Measurements from ENCODE around the gene BOC. TPM values are rescaled to one million over a fixed set of nuclear protein-coding genes. Genes with fewer than 3 reads are reported as not detected.

BOC gene
- total RNA-seq, 1 donor, result 22.8 TPM

DNA sequence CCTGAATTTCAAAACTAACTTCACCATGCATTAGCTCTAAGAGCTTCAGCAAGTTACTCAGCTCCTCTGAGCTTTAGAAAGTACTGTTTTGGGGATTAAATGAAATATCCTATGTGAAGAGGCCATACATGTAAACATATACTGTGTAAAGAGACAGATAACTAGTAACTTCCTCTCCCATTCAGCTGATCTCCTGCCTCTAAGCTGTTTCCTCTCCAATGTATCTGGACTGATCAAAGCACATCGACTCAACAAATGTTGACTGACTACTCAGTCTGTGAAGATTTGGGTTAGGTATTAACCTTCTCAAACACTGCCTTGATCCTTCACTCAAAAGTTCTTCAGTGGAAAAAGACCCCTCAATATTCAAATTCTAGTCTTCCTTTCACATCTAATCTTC is 82.0 kb downstream of the BOC start:
- no peak overlapping the region for H3K4me2 ChIP-seq (ENCODE audit: insufficient read depth, low read length)
- H3K4me3 ChIP-seq (ENCODE audit: insufficient read depth, low read length), result no peak overlapping the region

DNA sequence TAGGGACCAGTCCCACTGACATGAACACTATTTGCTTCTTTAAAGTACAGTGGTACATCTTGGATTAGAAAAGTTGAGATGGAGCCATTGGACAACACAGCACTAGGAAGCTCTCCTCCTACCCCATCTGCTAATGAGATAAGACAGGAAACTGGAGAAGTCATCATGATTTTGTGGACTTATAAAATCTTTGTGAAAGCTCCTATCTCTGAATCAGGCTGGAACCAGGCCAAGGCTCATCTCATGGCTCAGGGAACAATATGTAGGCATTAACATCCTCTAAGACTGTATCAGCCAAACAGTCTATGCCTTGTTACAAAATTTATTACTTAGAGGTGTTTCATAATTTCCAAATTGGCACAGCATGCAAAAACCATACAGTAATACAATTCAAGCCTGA is 84.1 kb downstream of the BOC start:
- H3K4me3 ChIP-seq (ENCODE audit: insufficient read depth, low read length), result no peak overlapping the region
- no peaks in the 10 kb centered on the region for H3K27me3 ChIP-seq (ENCODE audit: insufficient read depth, low read length)
- H3K27ac ChIP-seq (ENCODE audit: low read depth, low read length), result no peak overlapping the region
- no peaks in the 10 kb centered on the region for H3K9me3 ChIP-seq (ENCODE audit: low read depth, low read length)
- TF ChIP-seq, protein P1, sequence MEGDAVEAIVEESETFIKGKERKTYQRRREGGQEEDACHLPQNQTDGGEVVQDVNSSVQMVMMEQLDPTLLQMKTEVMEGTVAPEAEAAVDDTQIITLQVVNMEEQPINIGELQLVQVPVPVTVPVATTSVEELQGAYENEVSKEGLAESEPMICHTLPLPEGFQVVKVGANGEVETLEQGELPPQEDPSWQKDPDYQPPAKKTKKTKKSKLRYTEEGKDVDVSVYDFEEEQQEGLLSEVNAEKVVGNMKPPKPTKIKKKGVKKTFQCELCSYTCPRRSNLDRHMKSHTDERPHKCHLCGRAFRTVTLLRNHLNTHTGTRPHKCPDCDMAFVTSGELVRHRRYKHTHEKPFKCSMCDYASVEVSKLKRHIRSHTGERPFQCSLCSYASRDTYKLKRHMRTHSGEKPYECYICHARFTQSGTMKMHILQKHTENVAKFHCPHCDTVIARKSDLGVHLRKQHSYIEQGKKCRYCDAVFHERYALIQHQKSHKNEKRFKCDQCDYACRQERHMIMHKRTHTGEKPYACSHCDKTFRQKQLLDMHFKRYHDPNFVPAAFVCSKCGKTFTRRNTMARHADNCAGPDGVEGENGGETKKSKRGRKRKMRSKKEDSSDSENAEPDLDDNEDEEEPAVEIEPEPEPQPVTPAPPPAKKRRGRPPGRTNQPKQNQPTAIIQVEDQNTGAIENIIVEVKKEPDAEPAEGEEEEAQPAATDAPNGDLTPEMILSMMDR (IDR thresholded peaks at IDR 0.05; ENCODE audit: extremely low read depth, low read depth, low read length), result no peak
- no peak overlapping the region for H2AFZ ChIP-seq (ENCODE audit: low read length)
- H3K4me2 ChIP-seq (ENCODE audit: insufficient read depth, low read length), result no peak overlapping the region
- no peaks in the 10 kb centered on the region for H3K36me3 ChIP-seq (ENCODE audit: insufficient read depth, low read length)
- H4K20me1 ChIP-seq (ENCODE audit: insufficient read depth, low read length), result no peaks in the 10 kb centered on the region
- DNase-seq (ENCODE audit: insufficient read length, low spot score, missing footprints), result no peak
- H3K4me1 ChIP-seq (ENCODE audit: insufficient read depth, low read length), result no peaks in the 10 kb centered on the region
- no peaks in the 10 kb centered on the region for H3K79me2 ChIP-seq (ENCODE audit: insufficient read depth, low read length)

More for the DNA sequence above, 82.0 kb downstream of the BOC start:
- no peak overlapping the region for H3K27ac ChIP-seq (ENCODE audit: low read depth, low read length)
- no peak for DNase-seq (ENCODE audit: insufficient read length, low spot score, missing footprints)
- no peaks in the 10 kb centered on the region for H3K4me1 ChIP-seq (ENCODE audit: insufficient read depth, low read length)
- no peaks in the 10 kb centered on the region for H4K20me1 ChIP-seq (ENCODE audit: insufficient read depth, low read length)
- H3K36me3 ChIP-seq (ENCODE audit: insufficient read depth, low read length), result no peaks in the 10 kb centered on the region
- H3K9me3 ChIP-seq (ENCODE audit: low read depth, low read length), result no peaks in the 10 kb centered on the region
- no peaks in the 10 kb centered on the region for H3K27me3 ChIP-seq (ENCODE audit: insufficient read depth, low read length)
- H3K79me2 ChIP-seq (ENCODE audit: insufficient read depth, low read length), result no peaks in the 10 kb centered on the region
- TF ChIP-seq, protein P1 (IDR thresholded peaks at IDR 0.05; ENCODE audit: extremely low read depth, low read depth, low read length), result no peak
- H2AFZ ChIP-seq (ENCODE audit: low read length), result no peak overlapping the region

DNA sequence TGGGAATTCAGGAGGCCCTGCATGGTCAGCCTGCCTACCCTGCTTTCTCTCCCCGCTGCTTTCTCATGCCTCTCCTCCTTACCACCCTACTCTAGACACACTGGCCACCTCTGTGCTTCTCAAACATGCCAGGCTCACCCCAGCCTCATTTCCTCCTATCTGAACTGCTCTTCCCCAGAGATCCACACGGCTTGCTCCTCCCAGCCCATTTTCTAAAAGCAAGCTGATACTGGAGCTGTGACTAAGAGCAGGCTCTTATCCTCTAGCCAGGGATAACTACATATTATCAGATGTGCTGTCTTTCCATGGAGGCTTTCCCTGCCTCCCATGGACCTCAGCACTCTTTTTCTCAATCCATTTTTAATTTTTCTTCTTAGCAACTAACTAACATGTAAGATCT is 85.9 kb downstream of the BOC start:
- Histone ChIP-seq H4K20me1 (ENCODE audit: insufficient read depth, low read length) (no peaks in the 10 kb centered on the region), H3K4me3 (ENCODE audit: insufficient read depth, low read length) (no peak overlapping the region), H2AFZ (ENCODE audit: low read length) (no peak overlapping the region), H3K4me2 (ENCODE audit: insufficient read depth, low read length) (no peak overlapping the region), H3K36me3 (ENCODE audit: insufficient read depth, low read length) (no peaks in the 10 kb centered on the region), H3K79me2 (ENCODE audit: insufficient read depth, low read length) (no peaks in the 10 kb centered on the region), H3K27me3 (ENCODE audit: insufficient read depth, low read length) (no peaks in the 10 kb centered on the region), H3K4me1 (ENCODE audit: insufficient read depth, low read length) (no peaks in the 10 kb centered on the region), H3K27ac (ENCODE audit: low read depth, low read length) (no peak overlapping the region), H3K9me3 (ENCODE audit: low read depth, low read length) (no peaks in the 10 kb centered on the region)
- DNase-seq (ENCODE audit: insufficient read length, low spot score, missing footprints), result no peak
- TF ChIP-seq, protein P1 (IDR thresholded peaks at IDR 0.05; ENCODE audit: extremely low read depth, low read depth, low read length), result no peak

DNA sequence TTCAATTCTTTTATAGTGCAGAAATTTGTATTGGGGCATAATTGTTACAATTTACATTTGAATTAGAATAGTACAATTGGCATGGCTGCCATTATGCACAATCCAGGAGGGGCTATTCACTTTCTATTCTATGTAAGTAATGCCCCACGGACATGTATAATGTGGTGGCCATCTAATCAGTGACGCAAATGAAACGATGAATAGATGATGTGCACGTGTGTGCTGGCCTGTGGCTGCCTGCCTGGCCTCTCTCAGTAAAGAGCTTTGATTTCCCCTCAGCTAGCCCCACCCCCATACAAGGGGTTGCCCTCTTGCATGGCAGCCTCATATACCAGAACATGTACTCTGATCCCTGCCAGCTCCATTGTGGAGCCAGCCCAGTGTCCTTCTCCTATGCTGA is 86.5 kb downstream of the BOC start:
- H2AFZ ChIP-seq (ENCODE audit: low read length), result no peak overlapping the region
- H3K27me3 ChIP-seq (ENCODE audit: insufficient read depth, low read length), result no peaks in the 10 kb centered on the region
- TF ChIP-seq, protein P1 (IDR thresholded peaks at IDR 0.05; ENCODE audit: extremely low read depth, low read depth, low read length), result no peak
- H4K20me1 ChIP-seq (ENCODE audit: insufficient read depth, low read length), result no peaks in the 10 kb centered on the region
- no peak overlapping the region for H3K27ac ChIP-seq (ENCODE audit: low read depth, low read length)
- no peaks in the 10 kb centered on the region for H3K36me3 ChIP-seq (ENCODE audit: insufficient read depth, low read length)
- H3K79me2 ChIP-seq (ENCODE audit: insufficient read depth, low read length), result no peaks in the 10 kb centered on the region
- H3K4me2 ChIP-seq (ENCODE audit: insufficient read depth, low read length), result no peak overlapping the region
- H3K4me1 ChIP-seq (ENCODE audit: insufficient read depth, low read length), result no peaks in the 10 kb centered on the region
- H3K9me3 ChIP-seq (ENCODE audit: low read depth, low read length), result no peaks in the 10 kb centered on the region
- no peak for DNase-seq (ENCODE audit: insufficient read length, low spot score, missing footprints)
- H3K4me3 ChIP-seq (ENCODE audit: insufficient read depth, low read length), result no peak overlapping the region

All from osteoblast (primary cell).